HepG2 (cell line): Measurements from ENCODE around the gene NEK8. TPM values are rescaled to one million over a fixed set of nuclear protein-coding genes. Genes with fewer than 3 reads are reported as not detected.
A peak's percentile ranks its signal among the peaks of the same experiment; 100 is the strongest.

Experiments
- AGO1 ChIP-seq: fragments of 200-400 bp; formaldehyde crosslinking; IDR thresholded peaks from 2 replicates; pipeline ENCODE4 v1.6.1; 2017; ENCODE audit warnings: mild to moderate bottlenecking, low read depth, low read length, moderate library complexity; ENCODE audit not compliant: poor library complexity, severe bottlenecking
- GMEB1 ChIP-seq: sonication (generic); formaldehyde crosslinking; IDR thresholded peaks from 2 replicates; pipeline ENCODE4 v1.5.1; 2020; ENCODE audit warnings: missing genetic modification reagents, mild to moderate bottlenecking, borderline replicate concordance
- KLF6 ChIP-seq: IDR thresholded peaks from 2 replicates; pipeline ENCODE4 v1.8.0; 2016; ENCODE audit warnings: missing biosample characterization, missing genetic modification reagents
- NFE2 ChIP-seq: sonication (generic); formaldehyde crosslinking; IDR thresholded peaks from 2 replicates; pipeline ENCODE4 v1.4.0; 2020; ENCODE audit warnings: missing genetic modification reagents
- NONO ChIP-seq, 2 experiments: fragments of 450-650 bp in 1 of 2; sonication (generic) in 1 of 2; formaldehyde crosslinking in 1 of 2; IDR thresholded peaks in 1 of 2; conservative IDR thresholded peaks in 1 of 2; 2 replicates each; pipeline versions ENCODE4 v1.6.1 to v1.8.0; 2017 to 2022; ENCODE audit warnings: mild to moderate bottlenecking in 1 of 2, missing genetic modification reagents in 1 of 2, moderate library complexity in 1 of 2
- PBX2 ChIP-seq: IDR thresholded peaks from 2 replicates; pipeline ENCODE4 v1.6.1; 2016; ENCODE audit warnings: control low read depth
- PTBP1 ChIP-seq: fragments of 200-400 bp; formaldehyde crosslinking; IDR thresholded peaks from 2 replicates; pipeline ENCODE4 v1.6.1; 2018; ENCODE audit warnings: low read length, low read depth; ENCODE audit not compliant: poor library complexity, severe bottlenecking
- ZMAT3 ChIP-seq: sonication (generic); formaldehyde crosslinking; conservative IDR thresholded peaks from 2 replicates; pipeline ENCODE4 v1.7.0; 2021; ENCODE audit warnings: missing genetic modification reagents
- ZNF17 ChIP-seq: sonication (generic); formaldehyde crosslinking; IDR thresholded peaks from 2 replicates; pipeline ENCODE4 v1.5.0; 2020; ENCODE audit warnings: mild to moderate bottlenecking, missing genetic modification reagents
- ZNF24 ChIP-seq: fragments of 450-650 bp; IDR thresholded peaks from 2 replicates; pipeline ENCODE4 v1.6.1; 2017; ENCODE audit warnings: antibody characterized with exemption, mild to moderate bottlenecking
- ZNF839 ChIP-seq: sonication (generic); formaldehyde crosslinking; IDR thresholded peaks from 2 replicates; pipeline ENCODE4 v1.4.0; 2020; ENCODE audit warnings: missing genetic modification reagents, mild to moderate bottlenecking, borderline replicate concordance
- ZUFSP ChIP-seq: sonication (generic); formaldehyde crosslinking; IDR thresholded peaks from 2 replicates; pipeline ENCODE4 v1.9.0; 2021; ENCODE audit warnings: missing genetic modification reagents, mild to moderate bottlenecking, borderline replicate concordance
- polyA plus RNA-seq, 8 experiments: library from polyadenylated mRNA; depleted of rRNA in 3 of 8; stranded (reverse) in 7 of 8; unstranded in 1 of 8; fragments of >200 nt; fragmentation: Illumina TruSeq in 4 of 8; extraction: Trizol in 4 of 8; gene quantifications; 2 replicates each; pipeline versions ENCODE4 v1.2.1 to v1.2.3, GENCODE V29; 2011 to 2016; ENCODE audit warnings: low read depth in 4 of 8, missing spikeins in 1 of 8, mixed read lengths in 1 of 8; ENCODE audit not compliant: insufficient read depth in 1 of 8
- total RNA-seq, 5 experiments: library from RNA; depleted of rRNA; stranded (reverse); fragments of >200 nt; fragmentation: Illumina TruSeq; extraction: Trizol; gene quantifications; 2 replicates each; pipeline ENCODE4 v1.2.3, GENCODE V29; 2016; ENCODE audit warnings: low read depth in 1 of 5
- TF ChIP-seq, protein P1 (sequence below), 2 experiments: IDR thresholded peaks; 2 replicates each; pipeline ENCODE4 v1.6.1; 2011 to 2012; ENCODE audit warnings: low read length in 2 of 2, borderline replicate concordance in 1 of 2, low read depth in 1 of 2, mild to moderate bottlenecking in 1 of 2, moderate library complexity in 1 of 2
- TF ChIP-seq, protein P2 (sequence below): sonication (generic); formaldehyde crosslinking; IDR thresholded peaks from 2 replicates; pipeline ENCODE4 v1.9.0; 2022; ENCODE audit warnings: low read depth, missing genetic modification reagents
- TF ChIP-seq, protein P3 (sequence below): IDR thresholded peaks from 2 replicates; pipeline ENCODE4 v1.6.1; 2016; ENCODE audit warnings: mild to moderate bottlenecking

The NEK8 gene
- total and polyA plus RNA-seq, 2 of the 13 experiments (the other 11 are each of a cell fraction or from before 2014, with no cell fraction given), result 5.8 to 13.5 TPM

- TF ChIP-seq ZNF17 (CRISPR knock-in tag), result no peak
- TF ChIP-seq NONO (IDR thresholded peaks at IDR 0.05), result no peak
- peak; percentile 68 for TF ChIP-seq NONO (CRISPR knock-in tag; conservative IDR thresholded peaks at IDR 0.05)
- TF ChIP-seq, protein P1, sequence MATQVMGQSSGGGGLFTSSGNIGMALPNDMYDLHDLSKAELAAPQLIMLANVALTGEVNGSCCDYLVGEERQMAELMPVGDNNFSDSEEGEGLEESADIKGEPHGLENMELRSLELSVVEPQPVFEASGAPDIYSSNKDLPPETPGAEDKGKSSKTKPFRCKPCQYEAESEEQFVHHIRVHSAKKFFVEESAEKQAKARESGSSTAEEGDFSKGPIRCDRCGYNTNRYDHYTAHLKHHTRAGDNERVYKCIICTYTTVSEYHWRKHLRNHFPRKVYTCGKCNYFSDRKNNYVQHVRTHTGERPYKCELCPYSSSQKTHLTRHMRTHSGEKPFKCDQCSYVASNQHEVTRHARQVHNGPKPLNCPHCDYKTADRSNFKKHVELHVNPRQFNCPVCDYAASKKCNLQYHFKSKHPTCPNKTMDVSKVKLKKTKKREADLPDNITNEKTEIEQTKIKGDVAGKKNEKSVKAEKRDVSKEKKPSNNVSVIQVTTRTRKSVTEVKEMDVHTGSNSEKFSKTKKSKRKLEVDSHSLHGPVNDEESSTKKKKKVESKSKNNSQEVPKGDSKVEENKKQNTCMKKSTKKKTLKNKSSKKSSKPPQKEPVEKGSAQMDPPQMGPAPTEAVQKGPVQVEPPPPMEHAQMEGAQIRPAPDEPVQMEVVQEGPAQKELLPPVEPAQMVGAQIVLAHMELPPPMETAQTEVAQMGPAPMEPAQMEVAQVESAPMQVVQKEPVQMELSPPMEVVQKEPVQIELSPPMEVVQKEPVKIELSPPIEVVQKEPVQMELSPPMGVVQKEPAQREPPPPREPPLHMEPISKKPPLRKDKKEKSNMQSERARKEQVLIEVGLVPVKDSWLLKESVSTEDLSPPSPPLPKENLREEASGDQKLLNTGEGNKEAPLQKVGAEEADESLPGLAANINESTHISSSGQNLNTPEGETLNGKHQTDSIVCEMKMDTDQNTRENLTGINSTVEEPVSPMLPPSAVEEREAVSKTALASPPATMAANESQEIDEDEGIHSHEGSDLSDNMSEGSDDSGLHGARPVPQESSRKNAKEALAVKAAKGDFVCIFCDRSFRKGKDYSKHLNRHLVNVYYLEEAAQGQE (IDR thresholded peaks at IDR 0.05; ENCODE audit: borderline replicate concordance in 1 of 2, low read depth in 1 of 2, low read length in 2 of 2), result 0 out of 4 replicates have a peak, but pooled peaks of 1 of the 2 experiments have one; percentile 28
- TF ChIP-seq PBX2 (CRISPR knock-in tag), result 0 out of 2 replicates have a peak, but pooled peaks have one; percentile 8
- TF ChIP-seq ZMAT3, result no peak; the same call in 1 of the 2 replicates
- TF ChIP-seq, protein P2, sequence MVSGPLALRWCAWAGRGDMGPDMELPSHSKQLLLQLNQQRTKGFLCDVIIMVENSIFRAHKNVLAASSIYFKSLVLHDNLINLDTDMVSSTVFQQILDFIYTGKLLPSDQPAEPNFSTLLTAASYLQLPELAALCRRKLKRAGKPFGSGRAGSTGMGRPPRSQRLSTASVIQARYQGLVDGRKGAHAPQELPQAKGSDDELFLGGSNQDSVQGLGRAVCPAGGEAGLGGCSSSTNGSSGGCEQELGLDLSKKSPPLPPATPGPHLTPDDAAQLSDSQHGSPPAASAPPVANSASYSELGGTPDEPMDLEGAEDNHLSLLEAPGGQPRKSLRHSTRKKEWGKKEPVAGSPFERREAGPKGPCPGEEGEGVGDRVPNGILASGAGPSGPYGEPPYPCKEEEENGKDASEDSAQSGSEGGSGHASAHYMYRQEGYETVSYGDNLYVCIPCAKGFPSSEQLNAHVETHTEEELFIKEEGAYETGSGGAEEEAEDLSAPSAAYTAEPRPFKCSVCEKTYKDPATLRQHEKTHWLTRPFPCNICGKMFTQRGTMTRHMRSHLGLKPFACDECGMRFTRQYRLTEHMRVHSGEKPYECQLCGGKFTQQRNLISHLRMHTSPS, result no peak
- TF ChIP-seq ZNF839, result no peak; the same call in 1 of the 2 replicates
- TF ChIP-seq AGO1, result no peak
- TF ChIP-seq PTBP1, result no peak
- no peak for TF ChIP-seq ZNF24
- TF ChIP-seq GMEB1 (CRISPR knock-in tag), result peak; percentile 59; the same call in 1 of the 2 replicates
- no peak for TF ChIP-seq NFE2 (CRISPR knock-in tag)
- TF ChIP-seq ZUFSP (CRISPR knock-in tag), result no peak
- TF ChIP-seq KLF6 (CRISPR knock-in tag), result no peak
- TF ChIP-seq, protein P3, sequence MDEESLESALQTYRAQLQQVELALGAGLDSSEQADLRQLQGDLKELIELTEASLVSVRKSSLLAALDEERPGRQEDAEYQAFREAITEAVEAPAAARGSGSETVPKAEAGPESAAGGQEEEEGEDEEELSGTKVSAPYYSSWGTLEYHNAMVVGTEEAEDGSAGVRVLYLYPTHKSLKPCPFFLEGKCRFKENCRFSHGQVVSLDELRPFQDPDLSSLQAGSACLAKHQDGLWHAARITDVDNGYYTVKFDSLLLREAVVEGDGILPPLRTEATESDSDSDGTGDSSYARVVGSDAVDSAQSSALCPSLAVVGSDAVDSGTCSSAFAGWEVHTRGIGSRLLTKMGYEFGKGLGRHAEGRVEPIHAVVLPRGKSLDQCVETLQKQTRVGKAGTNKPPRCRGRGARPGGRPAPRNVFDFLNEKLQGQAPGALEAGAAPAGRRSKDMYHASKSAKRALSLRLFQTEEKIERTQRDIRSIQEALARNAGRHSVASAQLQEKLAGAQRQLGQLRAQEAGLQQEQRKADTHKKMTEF (CRISPR knock-in tag), result peak; percentile 76
Observed at GRCh38 chr17:28726627-28727491, 1.7 kb upstream of the NEK8 start (continued).
